GM12878 (cell line): ENCODE data around the gene AGBL1. TPM values are rescaled to one million over a fixed set of nuclear protein-coding genes. Genes with fewer than 3 reads are reported as not detected.

ENCODE experiments used
- ATAC-seq: fragments of 200-7000 bp; cut with Tn5 transposase; 3 replicates; pipeline ENCODE4 v1.9.1; 2020; ENCODE audit warnings: mild to moderate bottlenecking, moderate library complexity
- BruUV-seq: library from RNA; stranded (reverse); fragments of 400-500 nt; replicated peaks from 2 replicates; lab custom pipeline; 2021; lab: Mats Ljungman, UMichigan
- CTCF ChIA-PET: fragments of 300-600 bp; sonication (Branson Sonifier 250); formaldehyde crosslinking; extraction: SDS; loops from one replicate; lab custom pipeline; 2021; ENCODE audit warnings: inconsistent platforms; lab: Yijun Ruan, JAX
- POLR2A ChIA-PET: fragments of 350-600 bp; formaldehyde crosslinking; extraction: SDS; loops from one replicate; lab custom pipeline; 2021; ENCODE audit warnings: inconsistent platforms; lab: Charles Lee
- RAD21 ChIA-PET: fragments of 300-600 bp; sonication (Branson Sonifier 250); formaldehyde crosslinking; loops from one replicate; lab custom pipeline; 2023; ENCODE audit warnings: antibody characterized with exemption; ENCODE audit not compliant: unreplicated experiment; lab: Charles Lee
- SMC1A ChIA-PET: fragments of 300-600 bp; sonication (Branson Sonifier 250); formaldehyde crosslinking; loops from one replicate; lab custom pipeline; 2023; ENCODE audit not compliant: unreplicated experiment, uncharacterized antibody; lab: Charles Lee
- DNase-seq: peaks from one replicate; pipeline ENCODE4 v3.0.0-alpha.2; 2011; ENCODE audit warnings: low read depth, low spot score
- FAIRE-seq: peaks from 3 replicates; lab custom pipeline; 2011; peaks lifted over from hg19 to GRCh38; lab: Jason Lieb, UNC
- H2AFZ ChIP-seq: 2 replicates; pipeline ENCODE4 v1.6.0; 2011; ENCODE audit warnings: low read depth, low read length, control low read depth; ENCODE audit not compliant: control insufficient read depth
- H3K27ac ChIP-seq: 2 replicates; pipeline ENCODE4 v1.5.1; 2011; ENCODE audit warnings: control low read depth; ENCODE audit not compliant: control insufficient read depth, insufficient read depth
- H3K27me3 ChIP-seq, 2 experiments: replicated peaks in 1 of 2; 2 replicates each; pipeline versions ENCODE4 v1.6.0 to v1.6.1; 2011; ENCODE audit warnings: low read length in 1 of 2; ENCODE audit not compliant: control insufficient read depth in 2 of 2, insufficient read depth in 2 of 2
- H3K36me3 ChIP-seq, 2 experiments: 2 replicates each; pipeline ENCODE4 v1.5.1; 2011; ENCODE audit warnings: low read length in 1 of 2; ENCODE audit not compliant: control insufficient read depth in 2 of 2, insufficient read depth in 2 of 2
- H3K4me1 ChIP-seq: 2 replicates; pipeline ENCODE4 v1.6.1; 2011; ENCODE audit warnings: mild to moderate bottlenecking, low read length, moderate library complexity, mixed read lengths; ENCODE audit not compliant: control insufficient read depth, insufficient read depth
- H3K4me2 ChIP-seq: 2 replicates; pipeline ENCODE4 v1.6.0; 2011; ENCODE audit warnings: control low read depth; ENCODE audit not compliant: control insufficient read depth, insufficient read depth
- H3K4me3 ChIP-seq: fragments of 200-600 bp; sonication (generic); 2 replicates; pipeline ENCODE4 v1.5.1; 2016
- H3K79me2 ChIP-seq: 2 replicates; pipeline ENCODE4 v1.6.0; 2011; ENCODE audit warnings: low read length; ENCODE audit not compliant: control insufficient read depth, insufficient read depth
- H3K9ac ChIP-seq: 2 replicates; pipeline ENCODE4 v1.8.0; 2011; ENCODE audit warnings: low read length, control low read depth, mixed read lengths; ENCODE audit not compliant: control insufficient read depth, insufficient read depth
- H3K9me3 ChIP-seq: replicated peaks from 3 replicates; pipeline ENCODE4 v1.5.1; 2011; ENCODE audit warnings: mild to moderate bottlenecking, low read length; ENCODE audit not compliant: control insufficient read depth, insufficient read depth
- H4K20me1 ChIP-seq: 2 replicates; pipeline ENCODE4 v1.6.0; 2011; ENCODE audit not compliant: control insufficient read depth, insufficient read depth
- CREM ChIP-seq: IDR thresholded peaks from 2 replicates; pipeline ENCODE4 v1.6.1; 2014; ENCODE audit warnings: antibody characterized with exemption, low read depth
- EGR1 ChIP-seq, 2 experiments: IDR thresholded peaks; 1 replicate in 1 of 2; 2 replicates in 1 of 2; pipeline ENCODE4 v1.6.1; 2011 to 2012; ENCODE audit warnings: low read depth in 2 of 2, low read length in 2 of 2, borderline replicate concordance in 1 of 2, mild to moderate bottlenecking in 1 of 2, moderate library complexity in 1 of 2
- ELK1 ChIP-seq: IDR thresholded peaks from 2 replicates; pipeline ENCODE4 v1.6.1; 2012; ENCODE audit warnings: low read depth, low read length, improper control_type of control experiment
- MEF2B ChIP-seq: fragments of 450-650 bp; IDR thresholded peaks from 2 replicates; pipeline ENCODE4 v1.6.1; 2018; ENCODE audit warnings: mild to moderate bottlenecking, moderate library complexity; ENCODE audit not compliant: partially characterized antibody, poor library complexity, severe bottlenecking
- NKRF ChIP-seq: fragments of 450-650 bp; conservative IDR thresholded peaks from 2 replicates; pipeline ENCODE4 v1.6.1; 2017; ENCODE audit warnings: mild to moderate bottlenecking, moderate library complexity
- SMARCA5 ChIP-seq: fragments of 450-650 bp; IDR thresholded peaks from 2 replicates; pipeline ENCODE4 v1.6.1; 2017; ENCODE audit warnings: mild to moderate bottlenecking
- SRF ChIP-seq, 2 experiments: IDR thresholded peaks; 2 replicates each; pipeline ENCODE4 v1.6.1; 2011; ENCODE audit warnings: low read depth in 2 of 2, low read length in 2 of 2, mild to moderate bottlenecking in 1 of 2, moderate library complexity in 1 of 2
- WGBS: methylation state at CpG from one replicate; pipeline ENCODE4 v1.1.6; 2016; ENCODE audit warnings: low lambda C conversion rate; ENCODE audit not compliant: insufficient replicate concordance, insufficient coverage; ENCODE audit errors: missing lambda C conversion rate; 5-methylcytosine and 5-hydroxymethylcytosine counted together
- in situ Hi-C: fragments of 300-500 bp; cut with MboI; formaldehyde crosslinking; loops from 9 replicates; pipeline ENCODE4 v1.14.3; 2018; ENCODE audit warnings: mixed read lengths
- intact Hi-C: fragments of 100-400 bp; cut with micrococcal nuclease; formaldehyde crosslinking; loops from one replicate; pipeline ENCODE4 v1.14.2; 2022; ENCODE audit not compliant: unreplicated experiment
- polyA plus RNA-seq, 11 experiments: library from polyadenylated mRNA; depleted of rRNA in 4 of 11; unstranded in 6 of 11; stranded (reverse) in 5 of 11; fragments of >200 nt; fragmentation: Nextera tagmentation in 4 of 11; fragmentation: Illumina TruSeq in 1 of 11; extraction: Ambion mirVana in 4 of 11; extraction: Trizol in 1 of 11; gene quantifications; 1 replicate in 1 of 11; 2 replicates in 10 of 11; pipeline versions ENCODE4 v1.2.1 to v1.2.3, GENCODE V29; 2011 to 2016; ENCODE audit warnings: inconsistent platforms in 2 of 11, missing spikeins in 2 of 11, low read depth in 1 of 11
- total RNA-seq, 4 experiments: library from RNA; depleted of rRNA in 3 of 4; stranded (reverse); fragments of >200 nt in 3 of 4; fragmentation: Illumina TruSeq in 1 of 4; extraction: Trizol in 1 of 4; gene quantifications; 2 replicates each; pipeline versions ENCODE4 v1.2.1 to v1.2.3, GENCODE V29; 2013 to 2021
- TF ChIP-seq, protein P1 (sequence below): fragments of 450-650 bp; IDR thresholded peaks from 2 replicates; pipeline ENCODE4 v1.6.1; 2018; ENCODE audit warnings: borderline replicate concordance, mild to moderate bottlenecking; ENCODE audit not compliant: partially characterized antibody

AGBL1 gene
- total and polyA plus RNA-seq, 10 of the 15 experiments (the other 5 are each of a cell fraction or from before 2014, with no cell fraction given): not detected

GRCh38 chr15:86663304-86663703, 583.6 kb downstream of the AGBL1 start:
- ATAC-seq (no peak), DNase-seq (no peak), FAIRE-seq (no peak)
- CTCF ChIA-PET: no interaction called here
- Histone ChIP-seq H3K9ac (no peak overlapping the region), H3K27ac (no peak overlapping the region), H3K27me3 (no peaks in the 10 kb centered on the region), H3K79me2 (no peaks in the 10 kb centered on the region), H3K36me3 (no peaks in the 10 kb centered on the region), H3K4me1 (no peaks in the 10 kb centered on the region), H2AFZ (no peak overlapping the region), H3K4me2 (no peak overlapping the region), H3K4me3 (no peak overlapping the region), H3K9me3 (no peaks in the 10 kb centered on the region), H4K20me1 (no peaks in the 10 kb centered on the region)
- no TSS peak for BruUV-seq
- TF ChIP-seq SMARCA5: no peak
- no peak for TF ChIP-seq SRF (IDR thresholded peaks at IDR 0.05; ENCODE audit: low read depth in 2 of 2, low read length in 2 of 2)
- TF ChIP-seq NKRF: no peak
- TF ChIP-seq MEF2B: no peak
- TF ChIP-seq, protein P1, sequence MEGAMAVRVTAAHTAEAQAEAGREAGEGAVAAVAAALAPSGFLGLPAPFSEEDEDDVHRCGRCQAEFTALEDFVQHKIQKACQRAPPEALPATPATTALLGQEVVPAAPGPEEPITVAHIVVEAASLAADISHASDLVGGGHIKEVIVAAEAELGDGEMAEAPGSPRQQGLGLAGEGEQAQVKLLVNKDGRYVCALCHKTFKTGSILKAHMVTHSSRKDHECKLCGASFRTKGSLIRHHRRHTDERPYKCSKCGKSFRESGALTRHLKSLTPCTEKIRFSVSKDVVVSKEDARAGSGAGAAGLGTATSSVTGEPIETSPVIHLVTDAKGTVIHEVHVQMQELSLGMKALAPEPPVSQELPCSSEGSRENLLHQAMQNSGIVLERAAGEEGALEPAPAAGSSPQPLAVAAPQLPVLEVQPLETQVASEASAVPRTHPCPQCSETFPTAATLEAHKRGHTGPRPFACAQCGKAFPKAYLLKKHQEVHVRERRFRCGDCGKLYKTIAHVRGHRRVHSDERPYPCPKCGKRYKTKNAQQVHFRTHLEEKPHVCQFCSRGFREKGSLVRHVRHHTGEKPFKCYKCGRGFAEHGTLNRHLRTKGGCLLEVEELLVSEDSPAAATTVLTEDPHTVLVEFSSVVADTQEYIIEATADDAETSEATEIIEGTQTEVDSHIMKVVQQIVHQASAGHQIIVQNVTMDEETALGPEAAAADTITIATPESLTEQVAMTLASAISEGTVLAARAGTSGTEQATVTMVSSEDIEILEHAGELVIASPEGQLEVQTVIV: no peak
- no peak for TF ChIP-seq ELK1
- TF ChIP-seq EGR1 (IDR thresholded peaks at IDR 0.05; ENCODE audit: borderline replicate concordance in 1 of 2, low read depth in 2 of 2, low read length in 2 of 2): no peak
- TF ChIP-seq CREM: no peak
- SMC1A ChIA-PET: no interaction called here
- in situ Hi-C loops (no loop called here), intact Hi-C loops (no loop called here)
- WGBS: 5% methylated on average over 1 of the region's 1 CpG
- POLR2A ChIA-PET: no interaction called here
- RAD21 ChIA-PET: no interaction called here
